H9 (cell line): Measurements from ENCODE around the gene SNAP25. TPM values are rescaled to one million over a fixed set of nuclear protein-coding genes. Genes with fewer than 3 reads are reported as not detected.

Experiments used
- DNase-seq: peaks from one replicate; pipeline ENCODE4 v3.0.0-alpha.2; 2017
- H2AFZ ChIP-seq: one replicate; pipeline ENCODE4 v1.6.1; 2013; ENCODE audit warnings: mild to moderate bottlenecking, low read length, control low read depth, moderate library complexity
- H2AK5ac ChIP-seq: 2 replicates; pipeline ENCODE4 v1.6.1; 2013; ENCODE audit warnings: low read length, control low read depth, mixed read lengths; ENCODE audit not compliant: insufficient read length
- H2BK120ac ChIP-seq: one replicate; pipeline ENCODE4 v1.6.1; 2013; ENCODE audit warnings: low read depth, mild to moderate bottlenecking, low read length, control low read depth, inconsistent platforms; ENCODE audit not compliant: poor library complexity, severe bottlenecking
- H2BK12ac ChIP-seq: 2 replicates; pipeline ENCODE4 v1.6.1; 2013; ENCODE audit warnings: low read length, control low read depth, mixed read lengths, low read depth; ENCODE audit not compliant: insufficient read length
- H2BK15ac ChIP-seq: 2 replicates; pipeline ENCODE4 v1.6.1; 2013; ENCODE audit warnings: low read depth, low read length, control low read depth
- H2BK20ac ChIP-seq: one replicate; pipeline ENCODE4 v1.6.1; 2013; ENCODE audit warnings: low read depth, mild to moderate bottlenecking, low read length, control low read depth, inconsistent platforms; ENCODE audit not compliant: poor library complexity, severe bottlenecking
- H2BK5ac ChIP-seq: 2 replicates; pipeline ENCODE4 v1.6.1; 2013; ENCODE audit warnings: low read length, control low read depth, mixed read lengths; ENCODE audit not compliant: insufficient read length
- H3K14ac ChIP-seq: 2 replicates; pipeline ENCODE4 v1.6.1; 2013; ENCODE audit warnings: low read length, control low read depth; ENCODE audit not compliant: insufficient read depth
- H3K18ac ChIP-seq: 2 replicates; pipeline ENCODE4 v1.6.1; 2013; ENCODE audit warnings: low read depth, mild to moderate bottlenecking, mixed read lengths, low read length, control low read depth; ENCODE audit not compliant: insufficient read length
- H3K23ac ChIP-seq: 2 replicates; pipeline ENCODE4 v1.6.1; 2013; ENCODE audit warnings: low read length, control low read depth, mixed read lengths, low read depth; ENCODE audit not compliant: insufficient read length
- H3K23me2 ChIP-seq: 2 replicates; pipeline ENCODE4 v1.6.1; 2013; ENCODE audit warnings: low read depth, mild to moderate bottlenecking, mixed read lengths, low read length, control low read depth; ENCODE audit not compliant: insufficient read length, poor library complexity, severe bottlenecking
- H3K27ac ChIP-seq: 2 replicates; pipeline ENCODE4 v1.5.1; 2013; ENCODE audit warnings: low read length, control low read depth, mixed read lengths, low read depth; ENCODE audit not compliant: insufficient read length
- H3K27me3 ChIP-seq: 2 replicates; pipeline ENCODE4 v1.6.1; 2013; ENCODE audit warnings: low read length, control low read depth, inconsistent platforms; ENCODE audit not compliant: insufficient read depth
- H3K4ac ChIP-seq: 2 replicates; pipeline ENCODE4 v1.6.1; 2013; ENCODE audit warnings: low read depth, mild to moderate bottlenecking, control low read depth, inconsistent platforms, low read length, moderate library complexity
- H3K4me1 ChIP-seq: 2 replicates; pipeline ENCODE4 v1.6.1; 2013; ENCODE audit warnings: low read length, control low read depth, inconsistent platforms; ENCODE audit not compliant: insufficient read depth
- H3K4me2 ChIP-seq: 2 replicates; pipeline ENCODE4 v1.6.1; 2013; ENCODE audit warnings: low read length, control low read depth, mixed read lengths; ENCODE audit not compliant: insufficient read length, insufficient read depth
- H3K56ac ChIP-seq: 2 replicates; pipeline ENCODE4 v1.6.1; 2013; ENCODE audit warnings: low read depth, mild to moderate bottlenecking, mixed read lengths, low read length, control low read depth; ENCODE audit not compliant: insufficient read length
- H3K79me1 ChIP-seq: 2 replicates; pipeline ENCODE4 v1.6.1; 2013; ENCODE audit warnings: low read depth, mild to moderate bottlenecking, moderate library complexity, low read length, control low read depth, inconsistent platforms; ENCODE audit not compliant: insufficient read depth, poor library complexity, severe bottlenecking
- H3K79me2 ChIP-seq: 2 replicates; pipeline ENCODE4 v1.6.1; 2013; ENCODE audit warnings: low read length, control low read depth, inconsistent platforms; ENCODE audit not compliant: insufficient read depth
- H3K9ac ChIP-seq: 2 replicates; pipeline ENCODE4 v1.6.1; 2013; ENCODE audit warnings: low read length, control low read depth, mixed read lengths; ENCODE audit not compliant: insufficient read length; ENCODE audit errors: extremely low read depth
- H3K9me3 ChIP-seq: one replicate; pipeline ENCODE4 v1.6.1; 2013; ENCODE audit warnings: low read depth, low read length, inconsistent platforms; ENCODE audit not compliant: control insufficient read depth
- H3T11ph ChIP-seq: one replicate; pipeline ENCODE4 v1.6.1; 2013; ENCODE audit warnings: mild to moderate bottlenecking, low read length, control low read depth, inconsistent platforms
- H4K20me1 ChIP-seq: one replicate; pipeline ENCODE4 v1.6.1; 2013; ENCODE audit not compliant: control insufficient read depth, insufficient read length, insufficient read depth
- H4K5ac ChIP-seq: 2 replicates; pipeline ENCODE4 v1.6.1; 2013; ENCODE audit warnings: low read depth, mild to moderate bottlenecking, mixed read lengths, low read length, control low read depth; ENCODE audit not compliant: insufficient read length
- H4K8ac ChIP-seq: replicated peaks from 2 replicates; pipeline ENCODE4 v1.6.1; 2013; ENCODE audit warnings: low read length, control low read depth, mixed read lengths, low read depth; ENCODE audit not compliant: insufficient read length
- H4K91ac ChIP-seq: 2 replicates; pipeline ENCODE4 v1.6.1; 2013; ENCODE audit warnings: low read depth, mild to moderate bottlenecking, moderate library complexity, mixed read lengths, low read length, control low read depth; ENCODE audit not compliant: insufficient read length
- H3K27ac Mint-ChIP-seq, 3 experiments: 2 replicates in 2 of 3; 3 replicates in 1 of 3; pipeline ENCODE4 v1.8.0; 2020 to 2021; ENCODE audit warnings: mixed read lengths in 3 of 3, mild to moderate bottlenecking in 1 of 3, moderate library complexity in 1 of 3
- H3K27me3 Mint-ChIP-seq: 2 replicates; pipeline ENCODE4 v1.8.0; 2021; ENCODE audit warnings: low read depth, mild to moderate bottlenecking, moderate library complexity, mixed read lengths
- H3K36me3 Mint-ChIP-seq, 3 experiments: 2 replicates in 2 of 3; 3 replicates in 1 of 3; pipeline ENCODE4 v1.8.0; 2020 to 2021; ENCODE audit warnings: low read depth in 3 of 3, mixed read lengths in 3 of 3; ENCODE audit not compliant: insufficient read depth in 1 of 3
- H3K4me1 Mint-ChIP-seq, 2 experiments: 2 replicates each; pipeline ENCODE4 v1.8.0; 2020; ENCODE audit warnings: mixed read lengths in 2 of 2
- H3K4me3 Mint-ChIP-seq, 2 experiments: 2 replicates in 1 of 2; 3 replicates in 1 of 2; pipeline ENCODE4 v1.8.0; 2020 to 2021; ENCODE audit warnings: mild to moderate bottlenecking in 2 of 2, mixed read lengths in 2 of 2, moderate library complexity in 1 of 2
- H3K9me3 Mint-ChIP-seq, 2 experiments: 2 replicates in 1 of 2; 3 replicates in 1 of 2; pipeline ENCODE4 v1.8.0; 2020; ENCODE audit warnings: mild to moderate bottlenecking in 2 of 2, mixed read lengths in 2 of 2, moderate library complexity in 1 of 2
- WGBS: extraction: QIAGEN DNeasy Blood & Tissue Kit; methylation state at CpG from one replicate; pipeline ENCODE4 v1.1.7; 2013; ENCODE audit warnings: missing lambda C conversion rate, low lambda C conversion rate, mixed read lengths; ENCODE audit not compliant: insufficient read length; ENCODE audit errors: extremely low coverage; 5-methylcytosine and 5-hydroxymethylcytosine counted together
- total RNA-seq: library from RNA; stranded (reverse); gene quantifications from 2 replicates; pipeline ENCODE4 v1.2.1, GENCODE V29; 2021
- TF ChIP-seq, protein P1 (sequence below): fragments of 200-600 bp; sonication (generic); conservative IDR thresholded peaks from 3 replicates; pipeline ENCODE4 v1.8.0; 2021; ENCODE audit warnings: antibody characterized with exemption, mild to moderate bottlenecking

SNAP25 gene
- total RNA-seq, 1 experiment from 2014 or later = 0.13 TPM

DNA sequence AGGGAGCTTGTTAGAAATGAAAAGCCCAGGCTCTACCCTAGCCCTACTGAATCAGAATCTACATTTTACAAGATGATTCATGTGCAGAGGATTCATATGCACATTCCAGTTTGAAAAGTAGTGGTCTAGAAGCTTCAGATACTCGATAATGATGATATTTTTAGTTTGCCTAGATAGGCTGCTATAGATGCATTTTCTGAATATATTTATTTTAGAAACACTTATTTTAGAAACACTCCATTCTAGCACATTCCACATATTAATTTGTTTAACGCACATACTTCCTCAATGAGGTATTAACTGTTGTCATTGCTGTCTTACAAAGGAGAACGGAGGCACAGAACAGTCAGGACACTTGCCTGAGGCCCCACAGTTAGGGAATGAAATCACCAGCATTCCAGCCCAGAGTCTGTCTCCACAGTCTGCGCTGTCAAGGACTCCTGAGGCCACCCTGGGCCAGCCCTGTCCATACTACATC lies 64.4 kb downstream of the SNAP25 start:
- no peak for DNase-seq
- Histone ChIP-seq H3K79me2 (no peaks in the 10 kb centered on the region), H3K23ac (no peak overlapping the region), H4K91ac (no peak overlapping the region), H3K27ac (no peak overlapping the region), H3K4ac (no peak overlapping the region), H4K5ac (no peak overlapping the region), H2BK20ac (no peak overlapping the region), H3K56ac (no peak overlapping the region), H2BK5ac (no peak overlapping the region), H3K14ac (no peak overlapping the region), H2BK120ac (no peak overlapping the region), H3K4me2 (no peak overlapping the region), H2AK5ac (no peak overlapping the region), H2AFZ (no peak overlapping the region), H4K8ac (no peak overlapping the region), H3K4me1 (peaks cover 7% of the 10 kb centered on the region), H2BK12ac (no peak overlapping the region), H3K9me3 (no peaks in the 10 kb centered on the region), H2BK15ac (no peak overlapping the region), H3K23me2 (no peaks in the 10 kb centered on the region), H3K9ac (no peak overlapping the region), H4K20me1 (no peaks in the 10 kb centered on the region), H3K27me3 (no peaks in the 10 kb centered on the region; the same call in 1 of the 2 replicates), H3K79me1 (no peaks in the 10 kb centered on the region), H3K18ac (no peak overlapping the region), H3T11ph (no peak overlapping the region)
- WGBS = no CpG with 5 or more reads among the region's 4 CpGs
- Mint-ChIP-seq H3K27me3 (0 out of 2 replicates have a peak, but pooled peaks cover 2% of the 10 kb centered on the region), H3K9me3 (no peaks in the 10 kb centered on the region; a peak in 1 of 5 replicates), H3K4me1 (peaks cover 30 to 49% of the 10 kb centered on the region in 2 experiments), H3K27ac (no peak overlapping the region), H3K36me3 (no peaks in the 10 kb centered on the region), H3K4me3 (no peak overlapping the region)
- TF ChIP-seq, protein P1, sequence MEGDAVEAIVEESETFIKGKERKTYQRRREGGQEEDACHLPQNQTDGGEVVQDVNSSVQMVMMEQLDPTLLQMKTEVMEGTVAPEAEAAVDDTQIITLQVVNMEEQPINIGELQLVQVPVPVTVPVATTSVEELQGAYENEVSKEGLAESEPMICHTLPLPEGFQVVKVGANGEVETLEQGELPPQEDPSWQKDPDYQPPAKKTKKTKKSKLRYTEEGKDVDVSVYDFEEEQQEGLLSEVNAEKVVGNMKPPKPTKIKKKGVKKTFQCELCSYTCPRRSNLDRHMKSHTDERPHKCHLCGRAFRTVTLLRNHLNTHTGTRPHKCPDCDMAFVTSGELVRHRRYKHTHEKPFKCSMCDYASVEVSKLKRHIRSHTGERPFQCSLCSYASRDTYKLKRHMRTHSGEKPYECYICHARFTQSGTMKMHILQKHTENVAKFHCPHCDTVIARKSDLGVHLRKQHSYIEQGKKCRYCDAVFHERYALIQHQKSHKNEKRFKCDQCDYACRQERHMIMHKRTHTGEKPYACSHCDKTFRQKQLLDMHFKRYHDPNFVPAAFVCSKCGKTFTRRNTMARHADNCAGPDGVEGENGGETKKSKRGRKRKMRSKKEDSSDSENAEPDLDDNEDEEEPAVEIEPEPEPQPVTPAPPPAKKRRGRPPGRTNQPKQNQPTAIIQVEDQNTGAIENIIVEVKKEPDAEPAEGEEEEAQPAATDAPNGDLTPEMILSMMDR = no peak
